HCT116 (cell line): ENCODE results near the gene EZH2.

Experiments
- CTCF ChIP-seq, 3 experiments: fragments of 200-600 bp in 1 of 3; sonication (generic) in 1 of 3; IDR thresholded peaks in 2 of 3; conservative IDR thresholded peaks in 1 of 3; 2 replicates each; pipeline ENCODE4 v1.5.1; 2012 to 2017; ENCODE audit warnings: low read depth in 2 of 3, low read length in 2 of 3, antibody characterized with exemption in 1 of 3, borderline replicate concordance in 1 of 3, control low read depth in 1 of 3, mild to moderate bottlenecking in 1 of 3, mixed read lengths in 1 of 3, mixed run types in 1 of 3, moderate library complexity in 1 of 3; ENCODE audit not compliant: insufficient read depth in 1 of 3
- EZH2 ChIP-seq: fragments of 200-600 bp; sonication (generic); IDR thresholded peaks from 2 replicates; pipeline ENCODE4 v1.6.1; 2017; ENCODE audit warnings: antibody characterized with exemption, mixed run types
- SP1 ChIP-seq: IDR thresholded peaks from 2 replicates; pipeline ENCODE4 v1.6.1; 2012; ENCODE audit warnings: low read depth
- ZFX ChIP-seq: fragments of 450-650 bp; IDR thresholded peaks from 2 replicates; pipeline ENCODE4 v1.6.1; 2017
- ZNF274 ChIP-seq: fragments of 200-500 bp; sonication (Bioruptor generic); IDR thresholded peaks from 2 replicates; pipeline ENCODE4 v1.6.1; 2014; ENCODE audit warnings: mild to moderate bottlenecking, low read depth, low read length, inconsistent platforms

- TF ChIP-seq CTCF (IDR thresholded peaks at IDR 0.05 in 2 of 3, conservative IDR thresholded peaks at IDR 0.05 in 1 of 3; ENCODE audit: borderline replicate concordance in 1 of 3, insufficient read depth in 1 of 3, low read depth in 2 of 3, low read length in 2 of 3) (no peak), ZNF274 (no peak), ZFX (no peak), EZH2 (no peak), SP1 (no peak)
These were observed 47.4 kb upstream of the EZH2 start for GRCh38 chr7:148931470-148931869.
